ENCODE measurements around the gene USH2A. TPM values are rescaled to one million over a fixed set of nuclear protein-coding genes. Genes with fewer than 3 reads are reported as not detected.
A peak's percentile ranks its signal among the peaks of the same experiment; 100 is the strongest.

The USH2A gene
- total and polyA plus RNA-seq, 2 experiments from 2014 or later, result 0.24 TPM; not detected in 1

- no peaks in the 10 kb centered on the region for H3K9me3 ChIP-seq (ENCODE audit: low read depth)
- H3K27ac ChIP-seq, result no peak overlapping the region
- H3K4me3 ChIP-seq, result no peak overlapping the region
- TF ChIP-seq, protein P1, sequence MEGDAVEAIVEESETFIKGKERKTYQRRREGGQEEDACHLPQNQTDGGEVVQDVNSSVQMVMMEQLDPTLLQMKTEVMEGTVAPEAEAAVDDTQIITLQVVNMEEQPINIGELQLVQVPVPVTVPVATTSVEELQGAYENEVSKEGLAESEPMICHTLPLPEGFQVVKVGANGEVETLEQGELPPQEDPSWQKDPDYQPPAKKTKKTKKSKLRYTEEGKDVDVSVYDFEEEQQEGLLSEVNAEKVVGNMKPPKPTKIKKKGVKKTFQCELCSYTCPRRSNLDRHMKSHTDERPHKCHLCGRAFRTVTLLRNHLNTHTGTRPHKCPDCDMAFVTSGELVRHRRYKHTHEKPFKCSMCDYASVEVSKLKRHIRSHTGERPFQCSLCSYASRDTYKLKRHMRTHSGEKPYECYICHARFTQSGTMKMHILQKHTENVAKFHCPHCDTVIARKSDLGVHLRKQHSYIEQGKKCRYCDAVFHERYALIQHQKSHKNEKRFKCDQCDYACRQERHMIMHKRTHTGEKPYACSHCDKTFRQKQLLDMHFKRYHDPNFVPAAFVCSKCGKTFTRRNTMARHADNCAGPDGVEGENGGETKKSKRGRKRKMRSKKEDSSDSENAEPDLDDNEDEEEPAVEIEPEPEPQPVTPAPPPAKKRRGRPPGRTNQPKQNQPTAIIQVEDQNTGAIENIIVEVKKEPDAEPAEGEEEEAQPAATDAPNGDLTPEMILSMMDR (IDR thresholded peaks at IDR 0.05; ENCODE audit: low read depth, low read length), result no peak
- DNase-seq (ENCODE audit: low read depth in 1 of 2, low spot score in 1 of 2), result no peak
- no peaks in the 10 kb centered on the region for H3K4me1 ChIP-seq (ENCODE audit: low read depth)
- no peaks in the 10 kb centered on the region for H3K27me3 ChIP-seq
- no peaks in the 10 kb centered on the region for H3K36me3 ChIP-seq
Observed at GRCh38 chr1:216193839-216194443, 229.3 kb downstream of the USH2A start.

GRCh38 chr1:216190438-216190837 is 232.8 kb downstream of the USH2A start:
- Histone ChIP-seq H3K27me3 (no peaks in the 10 kb centered on the region), H3K27ac (no peak overlapping the region)
- TF ChIP-seq, protein P1 (IDR thresholded peaks at IDR 0.05; ENCODE audit: low read depth, low read length), result no peak

DNA sequence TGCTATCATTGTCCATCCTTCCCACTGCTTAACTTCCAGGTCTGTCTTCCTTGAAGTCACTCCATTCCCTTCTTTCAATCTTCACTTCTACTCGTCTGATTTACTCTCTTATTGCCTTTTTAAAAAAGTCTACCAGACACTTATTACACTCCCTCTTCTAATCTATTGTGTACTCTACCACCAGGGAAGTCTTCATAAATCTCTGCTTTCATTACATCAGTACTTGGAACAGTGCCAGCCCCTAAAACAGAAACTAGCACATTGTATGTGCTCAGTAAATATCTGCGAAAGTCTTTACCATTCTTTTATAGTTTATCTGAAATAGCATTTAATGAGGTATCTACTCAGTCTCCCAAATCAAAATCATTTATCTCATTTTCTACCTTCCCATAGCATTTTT is 236.4 kb downstream of the USH2A start:
- Histone ChIP-seq H3K4me1 (ENCODE audit: low read depth) (no peaks in the 10 kb centered on the region), H3K27me3 (no peaks in the 10 kb centered on the region)

More at GRCh38 chr1:216190438-216190837, 232.8 kb downstream of the USH2A start:
- no peaks in the 10 kb centered on the region for H3K4me1 ChIP-seq (ENCODE audit: low read depth)
- no peaks in the 10 kb centered on the region for H3K9me3 ChIP-seq (ENCODE audit: low read depth)
- no peaks in the 10 kb centered on the region for H3K36me3 ChIP-seq
- DNase-seq (ENCODE audit: low read depth in 1 of 2, low spot score in 1 of 2), result no peak
- no peak overlapping the region for H3K4me3 ChIP-seq

DNA sequence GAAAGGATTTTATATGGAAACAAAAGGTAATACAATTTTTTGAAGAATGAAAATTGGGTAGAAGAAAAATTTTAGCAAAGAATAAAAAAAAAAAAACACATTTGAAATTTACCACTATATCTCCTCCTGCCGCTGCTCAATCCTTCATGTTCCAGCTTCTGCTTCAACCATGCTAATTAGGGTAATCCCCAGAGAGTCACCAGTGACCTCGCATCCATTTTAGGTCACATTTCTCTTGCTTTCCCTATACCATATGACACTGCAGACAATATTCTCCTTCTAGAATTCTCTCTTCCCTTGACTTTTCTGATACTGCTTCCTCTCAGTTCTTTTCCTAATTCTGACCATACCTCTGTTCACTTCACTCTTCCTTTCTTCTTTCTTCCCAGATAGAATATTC is 237.1 kb downstream of the USH2A start:
- no peak for DNase-seq (ENCODE audit: low read depth in 1 of 2, low spot score in 1 of 2)
- H3K4me1 ChIP-seq (ENCODE audit: low read depth), result no peaks in the 10 kb centered on the region
- no peaks in the 10 kb centered on the region for H3K9me3 ChIP-seq (ENCODE audit: low read depth)

More for the DNA sequence above, 236.4 kb downstream of the USH2A start:
- no peak overlapping the region for H3K27ac ChIP-seq
- no peaks in the 10 kb centered on the region for H3K36me3 ChIP-seq
- no peak overlapping the region for H3K4me3 ChIP-seq
- peak in 1 of 2 donors; percentile 12 for DNase-seq (ENCODE audit: low read depth in 1 of 2, low spot score in 1 of 2)
- H3K9me3 ChIP-seq (ENCODE audit: low read depth), result no peaks in the 10 kb centered on the region
- TF ChIP-seq, protein P1 (IDR thresholded peaks at IDR 0.05; ENCODE audit: low read depth, low read length), result no peak

GRCh38 chr1:216184126-216184680 is 239.0 kb downstream of the USH2A start:
- no peak for DNase-seq (ENCODE audit: low read depth in 1 of 2, low spot score in 1 of 2)
- H3K9me3 ChIP-seq (ENCODE audit: low read depth), result no peaks in the 10 kb centered on the region
- no peaks in the 10 kb centered on the region for H3K36me3 ChIP-seq
- no peak overlapping the region for H3K4me3 ChIP-seq
- H3K4me1 ChIP-seq (ENCODE audit: low read depth), result no peaks in the 10 kb centered on the region
- H3K27ac ChIP-seq, result no peak overlapping the region
- H3K27me3 ChIP-seq, result no peaks in the 10 kb centered on the region
- TF ChIP-seq, protein P1 (IDR thresholded peaks at IDR 0.05; ENCODE audit: low read depth, low read length), result no peak

More for the DNA sequence above, 237.1 kb downstream of the USH2A start:
- H3K27ac ChIP-seq, result no peak overlapping the region
- no peak overlapping the region for H3K4me3 ChIP-seq
- H3K27me3 ChIP-seq, result no peaks in the 10 kb centered on the region
- H3K36me3 ChIP-seq, result no peaks in the 10 kb centered on the region
- TF ChIP-seq, protein P1 (IDR thresholded peaks at IDR 0.05; ENCODE audit: low read depth, low read length), result no peak
